SK-N-SH (cell line): ENCODE data around the gene DPH7. TPM values are rescaled to one million over a fixed set of nuclear protein-coding genes. Genes with fewer than 3 reads are reported as not detected.

Source experiments
- CTCF ChIA-PET: fragments of 300-600, 350-600 bp; formaldehyde crosslinking; extraction: SDS; loops from one replicate; lab custom pipeline; 2021; lab: Yijun Ruan, JAX
- POLR2A ChIA-PET: fragments of 350-600 bp; sonication (Branson Sonifier 250); formaldehyde crosslinking; extraction: SDS; loops from one replicate; lab custom pipeline; 2020; ENCODE audit warnings: antibody characterized with exemption, inconsistent platforms; lab: Yijun Ruan, JAX
- DNase-seq: peaks from one replicate; pipeline ENCODE4 v3.0.0; 2012
- H2AFZ ChIP-seq: fragments of 200-600 bp; sonication (generic); 2 replicates; pipeline ENCODE4 v1.8.1; 2016; ENCODE audit warnings: antibody characterized with exemption, mild to moderate bottlenecking, low read depth
- H3F3A ChIP-seq: fragments of 200-600 bp; sonication (generic); replicated peaks from 2 replicates; pipeline ENCODE3; 2016; ENCODE audit warnings: antibody characterized with exemption, mild to moderate bottlenecking; ENCODE audit not compliant: insufficient read depth
- H3K27ac ChIP-seq, 2 experiments: fragments of 200-500 bp in 1 of 2; fragments of 200-600 bp in 1 of 2; sonication (Bioruptor generic) in 1 of 2; sonication (generic), shearing (Covaris generic) in 1 of 2; 2 replicates each; pipeline versions ENCODE4 v1.5.1 to v1.6.1; 2014 to 2016; ENCODE audit warnings: low read depth in 2 of 2, inconsistent platforms in 1 of 2, low read length in 1 of 2, mild to moderate bottlenecking in 1 of 2, mixed read lengths in 1 of 2
- H3K27me3 ChIP-seq: fragments of 200-600 bp; sonication (generic), shearing (Covaris generic); 2 replicates; pipeline ENCODE4 v1.6.1; 2016; ENCODE audit warnings: mixed run types; ENCODE audit not compliant: insufficient read depth
- H3K36me3 ChIP-seq, 2 experiments: fragments of 200-500 bp in 1 of 2; fragments of 200-600 bp in 1 of 2; sonication (Bioruptor generic) in 1 of 2; sonication (generic) in 1 of 2; replicated peaks in 1 of 2; 2 replicates each; pipeline versions ENCODE3 to v1.5.1; 2014 to 2016; ENCODE audit warnings: low read length in 1 of 2, mild to moderate bottlenecking in 1 of 2; ENCODE audit not compliant: insufficient read depth in 2 of 2, control insufficient read depth in 1 of 2
- H3K4me1 ChIP-seq, 2 experiments: fragments of 200-500 bp in 1 of 2; fragments of 200-600 bp in 1 of 2; sonication (Bioruptor generic) in 1 of 2; sonication (generic), shearing (Covaris generic) in 1 of 2; 2 replicates each; pipeline versions ENCODE4 v1.5.1 to v1.6.1; 2014 to 2016; ENCODE audit warnings: low read depth in 1 of 2, low read length in 1 of 2, mixed run types in 1 of 2; ENCODE audit not compliant: insufficient read depth in 2 of 2, control insufficient read depth in 1 of 2
- H3K4me2 ChIP-seq: fragments of 200-600 bp; sonication (generic), shearing (Covaris generic); 2 replicates; pipeline ENCODE4 v1.6.1; 2017; ENCODE audit warnings: mixed run types
- H3K4me3 ChIP-seq, 2 experiments: fragments of 200-500 bp in 1 of 2; fragments of 200-600 bp in 1 of 2; sonication (Bioruptor generic) in 1 of 2; sonication (generic), shearing (Covaris generic) in 1 of 2; 2 replicates each; pipeline versions ENCODE4 v1.5.1 to v1.8.1; 2014 to 2016; ENCODE audit warnings: low read depth in 2 of 2, inconsistent platforms in 1 of 2, low read length in 1 of 2, mild to moderate bottlenecking in 1 of 2, mixed read lengths in 1 of 2, moderate library complexity in 1 of 2
- H3K79me2 ChIP-seq: fragments of 200-600 bp; sonication (generic); 2 replicates; pipeline ENCODE4 v1.8.1; 2017; ENCODE audit warnings: mild to moderate bottlenecking; ENCODE audit not compliant: insufficient read depth
- H3K9ac ChIP-seq: fragments of 200-600 bp; sonication (generic); 2 replicates; pipeline ENCODE4 v1.6.1; 2017; ENCODE audit warnings: mixed run types
- H3K9me2 ChIP-seq: fragments of 200-600 bp; sonication (generic); 2 replicates; pipeline ENCODE4 v1.6.1; 2017; ENCODE audit warnings: mixed run types
- H3K9me3 ChIP-seq: fragments of 200-600 bp; sonication (generic); 2 replicates; pipeline ENCODE4 v1.6.1; 2017; ENCODE audit warnings: mixed run types, mild to moderate bottlenecking, moderate library complexity
- H4K20me1 ChIP-seq: fragments of 200-600 bp; sonication (generic); 2 replicates; pipeline ENCODE4 v1.6.1; 2017; ENCODE audit warnings: mild to moderate bottlenecking, mixed run types; ENCODE audit not compliant: insufficient read depth
- EP300 ChIP-seq, 2 experiments: IDR thresholded peaks; 2 replicates each; pipeline versions ENCODE4 v1.4.0 to v1.6.1; 2012; ENCODE audit warnings: borderline replicate concordance in 1 of 2, low read depth in 1 of 2, low read length in 1 of 2
- EZH2phosphoT487 ChIP-seq: fragments of 200-600 bp; sonication (generic); IDR thresholded peaks from 2 replicates; pipeline ENCODE4 v1.6.1; 2017; ENCODE audit warnings: low read depth, mixed run types, mild to moderate bottlenecking, antibody characterized with exemption, moderate library complexity, borderline replicate concordance
- FOXJ3 ChIP-seq: sonication (generic); formaldehyde crosslinking; IDR thresholded peaks from 2 replicates; pipeline ENCODE4 v1.5.1; 2020; ENCODE audit warnings: mild to moderate bottlenecking, missing genetic modification reagents
- FOXM1 ChIP-seq: IDR thresholded peaks from 2 replicates; pipeline ENCODE4 v1.4.0; 2012; ENCODE audit warnings: low read depth, mild to moderate bottlenecking
- IRF3 ChIP-seq: fragments of 150-350 bp; IDR thresholded peaks from 2 replicates; pipeline ENCODE4 v1.6.1; 2016; ENCODE audit warnings: mild to moderate bottlenecking, low read depth, low read length
- PBX3 ChIP-seq: IDR thresholded peaks from 2 replicates; pipeline ENCODE4; 2012
- POLR2AphosphoS5 ChIP-seq: IDR thresholded peaks from 2 replicates; pipeline ENCODE4 v1.6.1; 2012; ENCODE audit warnings: low read depth, low read length
- RAD21 ChIP-seq: IDR thresholded peaks from 2 replicates; pipeline ENCODE4 v1.6.1; 2012; ENCODE audit warnings: mild to moderate bottlenecking, low read length
- RFX5 ChIP-seq: IDR thresholded peaks from 2 replicates; pipeline ENCODE4 v1.6.1; 2012; ENCODE audit warnings: mild to moderate bottlenecking, improper control_type of control experiment, low read length
- RXRA ChIP-seq: IDR thresholded peaks from 2 replicates; pipeline ENCODE4 v1.4.0; 2012; ENCODE audit warnings: low read depth, mild to moderate bottlenecking, borderline replicate concordance
- TCF12 ChIP-seq: IDR thresholded peaks from 2 replicates; pipeline ENCODE4 v1.4.0; 2012
- WGBS: methylation state at CpG from one replicate; pipeline ENCODE4 v1.1.6; 2017; ENCODE audit warnings: low lambda C conversion rate; 5-methylcytosine and 5-hydroxymethylcytosine counted together
- polyA plus RNA-seq, 3 experiments: library from polyadenylated mRNA; depleted of rRNA; stranded (reverse); fragments of >200 nt; gene quantifications; 2 replicates each; pipeline ENCODE4 v1.2.3, GENCODE V29; 2012

The DPH7 gene
- polyA plus RNA-seq, 1 of the 3 experiments (the other 2 are of a cell fraction): 59.9 TPM

- TF ChIP-seq IRF3: no peak
- no peak for TF ChIP-seq FOXM1
These were observed 14.6 kb downstream of the DPH7 start (continued) for GRCh38 chr9:137564134-137564533.

GRCh38 chr9:137558127-137558526, 20.6 kb downstream of the DPH7 start:
- Histone ChIP-seq H2AFZ (no peak overlapping the region), H3K4me3 (no peak overlapping the region)
- DNase-seq: no peak
- TF ChIP-seq PBX3 (no peak), TCF12 (no peak), FOXJ3 (no peak), EZH2phosphoT487 (no peak), EP300 (IDR thresholded peaks at IDR 0.05; ENCODE audit: borderline replicate concordance in 1 of 2, low read depth in 1 of 2, low read length in 1 of 2) (no peak)
- TF ChIP-seq, all 33 proteins: peak for 0
- Histone ChIP-seq H3K4me1 (no peaks in the 10 kb centered on the region), H4K20me1 (no peaks in the 10 kb centered on the region), H3K4me2 (no peak overlapping the region), H3F3A (peaks cover 8% of the 10 kb centered on the region), H3K79me2 (peaks cover 12% of the 10 kb centered on the region), H3K27me3 (no peaks in the 10 kb centered on the region), H3K9me2 (no peaks in the 10 kb centered on the region), H3K27ac (no peak overlapping the region), H3K9ac (no peak overlapping the region), H3K36me3 (peaks cover 27 to 35% of the 10 kb centered on the region in 2 experiments), H3K9me3 (no peaks in the 10 kb centered on the region)
- ChIA-PET POLR2A (no interaction called here), CTCF (interaction anchor here (0.8 to 1.8 kb wide), 4 partner anchors 23 to 208 kb away, joined by 3 to 7 read pairs (median 4); no protein-coding TSS in a partner anchor)
- WGBS: 100% methylated on average over 4 of the region's 4 CpGs

GRCh38 chr9:137556069-137556838, 22.5 kb downstream of the DPH7 start:
- Histone ChIP-seq H3K4me1 (peaks cover 5% of the 10 kb centered on the region in 2 experiments; a peak in 1 of 4 replicates), H3K9me2 (no peaks in the 10 kb centered on the region), H3K9ac (no peak overlapping the region), H3K27me3 (no peaks in the 10 kb centered on the region), H3F3A (peaks cover 12% of the 10 kb centered on the region), H3K4me3 (no peak overlapping the region), H3K4me2 (no peak overlapping the region), H3K36me3 (peaks cover 27 to 35% of the 10 kb centered on the region in 2 experiments), H4K20me1 (no peaks in the 10 kb centered on the region), H2AFZ (no peak overlapping the region), H3K9me3 (no peaks in the 10 kb centered on the region), H3K79me2 (peaks cover 24% of the 10 kb centered on the region), H3K27ac (no peak overlapping the region)
- ChIA-PET POLR2A (no interaction called here), CTCF (no interaction called here)
- no peak for TF ChIP-seq IRF3
- no peak for TF ChIP-seq RFX5
- no peak for TF ChIP-seq RAD21
- TF ChIP-seq POLR2AphosphoS5: no peak
- TF ChIP-seq RXRA: no peak
- no peak for DNase-seq
- WGBS: 95% methylated on average over 18 of the region's 24 CpGs
